ENCODE results near the gene ZNF211. TPM values are rescaled to one million over a fixed set of nuclear protein-coding genes. Genes with fewer than 3 reads are reported as not detected.
A peak's percentile ranks its signal among the peaks of the same experiment; 100 is the strongest.

ZNF211 gene
- total RNA-seq, 4 donors from 2014 or later = 9.4 to 115 (median 20.7) TPM

GRCh38 chr19:57599761-57600383 is 33.1 kb upstream of the ZNF211 start, which contains the start of gene ZNF530:
ZNF530 (plus strand) TSS chr19:57599885; CDS start chr19:57604346, 4,461 bp downstream.
- DNase-seq = peak; percentile 89 to 90
- Histone ChIP-seq H3K36me3 (no peaks in the 10 kb centered on the region), H3K9me3 (peaks cover 0 to 24% of the 10 kb centered on the region in 2 donors), H3K27ac (no peak within 1 kb of the TSS), H3K4me3 (peak within 1 kb of the TSS; percentile 57 to 60), H3K4me1 (no peaks in the 10 kb centered on the region), H3K27me3 (no peaks in the 10 kb centered on the region)
- intact Hi-C loops (cut with DNase I; ENCODE audit: low total_unique reads) = no loop called here
- peak in 1 of 4 experiments; percentile 4 for TF ChIP-seq CTCF (IDR thresholded peaks at IDR 0.05)
- TF ChIP-seq POLR2A (IDR thresholded peaks at IDR 0.05) = no peak

- Histone ChIP-seq H3K27ac (no peak overlapping the region), H3K4me3 (no peak overlapping the region), H3K4me1 (no peaks in the 10 kb centered on the region), H3K9me3 (peaks cover 0 to 60% of the 10 kb centered on the region in 2 donors), H3K36me3 (no peaks in the 10 kb centered on the region), H3K27me3 (no peaks in the 10 kb centered on the region)
- DNase-seq = no peak
- intact Hi-C loops (cut with DNase I; ENCODE audit: low total_unique reads) = no loop called here
- TF ChIP-seq POLR2A (IDR thresholded peaks at IDR 0.05) (no peak), CTCF (IDR thresholded peaks at IDR 0.05) (no peak)
Observed at GRCh38 chr19:57606931-57607330, 26.0 kb upstream of the ZNF211 start.

GRCh38 chr19:57611113-57611512 is 21.9 kb upstream of the ZNF211 start:
- intact Hi-C loops (cut with DNase I; ENCODE audit: low total_unique reads) = no loop called here
- DNase-seq = no peak
- Histone ChIP-seq H3K4me3 (no peak overlapping the region), H3K4me1 (no peaks in the 10 kb centered on the region), H3K27me3 (no peaks in the 10 kb centered on the region), H3K27ac (no peak overlapping the region), H3K9me3 (peaks cover 0 to 43% of the 10 kb centered on the region in 2 donors), H3K36me3 (no peaks in the 10 kb centered on the region)
- no peak for TF ChIP-seq CTCF (IDR thresholded peaks at IDR 0.05)
- no peak for TF ChIP-seq POLR2A (IDR thresholded peaks at IDR 0.05)

- intact Hi-C loops (cut with DNase I; ENCODE audit: low total_unique reads) = no loop called here
- Histone ChIP-seq H3K4me3 (peak within 1 kb of the TSS; percentile 92 to 96), H3K36me3 (no peaks in the 10 kb centered on the region), H3K27me3 (no peaks in the 10 kb centered on the region), H3K9me3 (peaks cover 0 to 54% of the 10 kb centered on the region in 2 donors), H3K27ac (peak within 1 kb of the TSS; percentile 53 to 54), H3K4me1 (no peaks in the 10 kb centered on the region)
- DNase-seq = peak; percentile 83 to 85
- TF ChIP-seq POLR2A (IDR thresholded peaks at IDR 0.05) (no peak), CTCF (IDR thresholded peaks at IDR 0.05) (peak; percentile 7 to 29 (median 16))
Observed at GRCh38 chr19:57613941-57614743, 18.8 kb upstream of the ZNF211 start, which contains the start of gene ZNF134. ZNF134 (plus strand) TSS chr19:57614242; CDS start chr19:57619469, 5,227 bp downstream.

GRCh38 chr19:57615346-57615745 is 17.6 kb upstream of the ZNF211 start:
- H3K4me3 ChIP-seq = no peak overlapping the region
- H3K9me3 ChIP-seq = peaks cover 0 to 60% of the 10 kb centered on the region in 2 donors
- no peaks in the 10 kb centered on the region for H3K36me3 ChIP-seq
- TF ChIP-seq CTCF (IDR thresholded peaks at IDR 0.05) = no peak
- TF ChIP-seq POLR2A (IDR thresholded peaks at IDR 0.05) = no peak
- intact Hi-C loops (cut with DNase I; ENCODE audit: low total_unique reads) = no loop called here
- no peak for DNase-seq
- H3K27me3 ChIP-seq = no peaks in the 10 kb centered on the region
- no peaks in the 10 kb centered on the region for H3K4me1 ChIP-seq
- no peak overlapping the region for H3K27ac ChIP-seq

Measured in uterus (tissue), 4 donors.